ENCODE data around the gene MAPKAPK2.

MAPKAPK2 gene

DNA sequence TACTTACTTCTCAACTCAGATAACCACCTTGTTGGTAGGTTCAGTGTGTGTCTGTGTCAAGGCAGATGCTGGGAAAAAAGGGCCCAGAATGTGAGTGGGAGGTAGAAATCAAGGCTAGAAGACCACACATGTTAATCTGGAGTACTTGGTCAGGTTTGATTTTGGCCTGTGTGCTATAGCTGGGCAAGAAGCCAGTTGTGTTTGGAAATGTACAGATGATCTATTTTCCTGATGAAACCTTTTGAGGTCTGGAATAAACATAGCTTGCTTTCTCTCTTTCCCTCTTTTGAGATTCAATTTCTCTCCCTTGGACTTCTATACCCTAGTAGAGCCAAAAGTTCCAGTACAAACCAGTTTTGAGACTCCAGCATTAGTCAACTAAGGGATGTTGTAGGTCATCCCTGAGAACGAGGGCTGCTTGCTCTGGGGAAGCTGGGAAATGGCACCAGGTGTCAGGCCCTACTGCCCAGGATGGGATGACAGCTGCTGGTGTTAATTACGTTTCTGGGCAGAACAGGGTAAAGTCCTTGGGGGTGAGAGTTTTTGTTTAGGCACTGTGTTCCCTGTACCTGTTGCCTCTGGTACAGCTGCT, 15.8 kb downstream of the MAPKAPK2 start:
- no peak overlapping the region for H3K27ac ChIP-seq
- TF ChIP-seq, protein P1, sequence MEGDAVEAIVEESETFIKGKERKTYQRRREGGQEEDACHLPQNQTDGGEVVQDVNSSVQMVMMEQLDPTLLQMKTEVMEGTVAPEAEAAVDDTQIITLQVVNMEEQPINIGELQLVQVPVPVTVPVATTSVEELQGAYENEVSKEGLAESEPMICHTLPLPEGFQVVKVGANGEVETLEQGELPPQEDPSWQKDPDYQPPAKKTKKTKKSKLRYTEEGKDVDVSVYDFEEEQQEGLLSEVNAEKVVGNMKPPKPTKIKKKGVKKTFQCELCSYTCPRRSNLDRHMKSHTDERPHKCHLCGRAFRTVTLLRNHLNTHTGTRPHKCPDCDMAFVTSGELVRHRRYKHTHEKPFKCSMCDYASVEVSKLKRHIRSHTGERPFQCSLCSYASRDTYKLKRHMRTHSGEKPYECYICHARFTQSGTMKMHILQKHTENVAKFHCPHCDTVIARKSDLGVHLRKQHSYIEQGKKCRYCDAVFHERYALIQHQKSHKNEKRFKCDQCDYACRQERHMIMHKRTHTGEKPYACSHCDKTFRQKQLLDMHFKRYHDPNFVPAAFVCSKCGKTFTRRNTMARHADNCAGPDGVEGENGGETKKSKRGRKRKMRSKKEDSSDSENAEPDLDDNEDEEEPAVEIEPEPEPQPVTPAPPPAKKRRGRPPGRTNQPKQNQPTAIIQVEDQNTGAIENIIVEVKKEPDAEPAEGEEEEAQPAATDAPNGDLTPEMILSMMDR (conservative IDR thresholded peaks at IDR 0.05): no peak

DNA sequence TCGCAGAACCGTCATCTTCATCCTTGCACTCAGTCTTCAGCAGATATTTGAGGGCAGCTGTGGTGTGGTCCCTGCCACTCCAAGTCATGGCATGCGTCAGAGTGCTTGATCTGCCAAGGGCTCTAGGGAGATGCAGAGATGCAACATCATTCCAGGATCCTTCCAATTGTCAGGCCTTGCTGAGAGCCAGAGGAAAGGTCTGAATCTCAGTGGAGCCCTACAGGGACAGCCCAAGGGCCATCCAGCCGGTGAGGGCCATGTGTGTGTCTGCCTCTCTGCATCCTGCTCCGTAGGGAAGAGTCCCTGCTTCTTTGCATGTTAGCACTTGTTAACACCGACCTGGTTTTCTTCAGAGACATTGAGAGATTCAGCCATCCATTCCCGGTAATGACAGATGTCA, 17.6 kb downstream of the MAPKAPK2 start:
- H3K27ac ChIP-seq: no peak overlapping the region
- TF ChIP-seq, protein P1 (conservative IDR thresholded peaks at IDR 0.05): no peak

DNA sequence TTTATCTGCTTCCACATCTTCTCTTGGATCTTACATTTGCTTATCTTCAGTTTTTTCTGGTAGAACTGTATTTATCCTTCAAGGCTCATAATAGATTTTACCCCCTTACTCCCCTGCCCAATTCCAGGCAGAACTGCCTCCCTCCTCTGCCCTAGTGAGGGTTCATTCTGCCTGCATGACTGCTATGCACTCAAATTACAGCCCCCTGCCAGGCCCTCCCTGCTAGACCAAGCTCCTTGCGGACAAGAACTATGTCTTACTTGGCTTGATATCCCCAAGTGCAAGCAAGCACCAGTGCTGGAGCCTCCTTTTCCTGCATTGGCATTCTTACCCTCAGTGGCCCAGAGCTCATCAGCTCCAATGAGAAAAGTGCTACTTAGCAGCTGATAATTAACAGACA, 18.1 kb downstream of the MAPKAPK2 start:
- TF ChIP-seq, protein P1 (conservative IDR thresholded peaks at IDR 0.05): no peak

DNA sequence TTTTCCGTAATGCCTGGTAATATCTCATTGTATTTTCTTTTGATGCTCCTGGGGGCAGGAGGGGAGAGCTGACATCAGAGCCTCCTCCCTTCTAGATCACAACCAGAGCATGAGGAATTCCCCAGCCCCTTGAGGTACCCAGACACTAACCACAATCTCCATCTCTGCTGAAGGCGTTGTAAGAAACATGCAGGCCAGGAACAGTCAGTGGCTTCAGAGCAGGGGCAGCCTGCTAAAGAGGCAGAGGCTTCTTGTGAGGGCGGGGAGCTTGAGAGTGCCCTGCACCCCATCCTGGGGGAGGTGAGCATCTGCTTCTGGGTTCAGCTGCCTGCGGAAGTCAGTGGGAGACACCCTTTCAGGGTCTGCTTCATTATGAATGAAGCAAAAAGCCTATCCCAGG, 19.0 kb downstream of the MAPKAPK2 start:
- H3K27ac ChIP-seq: no peak overlapping the region
- TF ChIP-seq, protein P1 (conservative IDR thresholded peaks at IDR 0.05): no peak

More for the DNA sequence above, 18.1 kb downstream of the MAPKAPK2 start:
- no peak overlapping the region for H3K27ac ChIP-seq

DNA sequence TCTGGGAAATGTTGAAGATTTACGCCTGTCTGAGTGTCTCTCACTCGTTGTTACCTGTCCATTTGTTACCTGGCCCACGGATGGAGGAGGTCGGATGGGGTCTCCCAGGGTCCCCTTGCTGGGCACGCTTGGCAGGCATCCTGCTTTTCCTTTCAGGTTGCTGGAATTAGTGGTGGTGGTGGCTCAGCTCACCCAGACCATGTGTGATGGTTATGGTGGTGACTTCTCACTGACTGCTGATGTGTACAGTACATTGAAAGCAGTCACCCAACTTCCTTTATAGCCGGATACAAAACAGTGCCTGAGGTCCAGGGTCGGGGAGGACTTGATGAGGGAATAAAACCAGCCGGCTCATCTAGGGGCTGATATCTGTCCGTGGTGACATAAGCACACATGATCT, 19.5 kb downstream of the MAPKAPK2 start:
- TF ChIP-seq, protein P1 (conservative IDR thresholded peaks at IDR 0.05): no peak
- H3K27ac ChIP-seq: no peak overlapping the region

DNA sequence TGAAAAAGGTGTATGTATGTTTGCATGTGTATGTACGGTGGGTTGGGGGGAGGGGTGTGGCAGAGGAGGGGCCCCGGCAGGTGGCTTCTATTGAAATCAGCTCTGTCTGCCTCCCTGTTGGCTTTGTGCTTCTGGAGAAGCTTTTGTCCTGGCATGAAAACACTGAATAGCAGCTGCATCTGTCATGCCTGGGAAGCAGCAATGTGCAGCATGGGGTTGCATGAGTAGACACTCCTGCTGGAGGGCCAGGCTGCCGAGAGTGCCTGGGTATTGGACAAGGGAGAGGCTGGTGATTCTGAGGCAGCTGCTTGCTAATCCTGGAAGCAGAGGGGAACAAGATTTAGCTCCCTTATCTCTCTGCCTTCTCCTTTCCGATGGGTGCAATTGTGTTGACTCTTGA, 20.5 kb downstream of the MAPKAPK2 start:
- TF ChIP-seq, protein P1 (conservative IDR thresholded peaks at IDR 0.05): no peak
- no peak overlapping the region for H3K27ac ChIP-seq

DNA sequence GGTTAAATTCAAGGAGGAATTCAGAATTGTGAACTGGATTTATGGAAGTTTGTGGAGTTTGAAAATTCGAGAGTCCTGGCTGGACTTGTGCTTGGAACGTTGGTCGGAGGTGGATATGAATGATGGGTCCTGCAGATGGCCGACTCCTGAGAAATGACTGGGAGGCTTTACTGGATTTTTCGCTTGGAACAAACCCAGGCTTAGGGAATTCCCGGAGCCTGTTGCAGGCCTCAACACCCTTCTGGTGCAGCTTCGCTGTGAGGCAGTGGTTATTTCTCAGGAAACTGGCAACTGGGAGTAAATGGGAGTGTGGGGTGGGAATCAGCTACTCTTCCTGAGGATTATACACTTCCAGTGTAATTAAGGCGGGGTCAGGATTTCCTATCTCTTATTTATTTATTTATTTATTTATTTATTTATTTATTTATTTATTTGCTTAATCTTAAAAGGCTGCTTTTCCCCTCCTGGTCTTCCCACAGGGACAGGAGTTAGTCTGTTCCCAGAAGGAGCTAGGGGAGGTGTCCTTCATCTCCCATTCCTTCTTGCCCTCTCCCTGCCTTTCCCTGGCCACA, 21.1 kb downstream of the MAPKAPK2 start:
- TF ChIP-seq, protein P1 (conservative IDR thresholded peaks at IDR 0.05): no peak
- H3K27ac ChIP-seq: no peak overlapping the region
